HAP-1 (cell line): Measurements from ENCODE around the gene GRN.

ENCODE experiments used
- DNase-seq, 2 experiments: peaks; one replicate each; pipeline ENCODE4 v3.0.0-alpha.2; 2016 to 2020; ENCODE audit warnings: low spot score in 2 of 2
- H3K27me3 ChIP-seq: fragments of 250-450 bp; sonication (Bioruptor Pico); 2 replicates; pipeline ENCODE4 v1.5.1; 2020; ENCODE audit warnings: low read depth, mild to moderate bottlenecking, moderate library complexity
- H3K36me3 ChIP-seq: fragments of 250-450 bp; sonication (Bioruptor Pico); replicated peaks from 2 replicates; pipeline ENCODE4 v1.5.1; 2020; ENCODE audit warnings: mild to moderate bottlenecking
- H3K4me1 ChIP-seq: fragments of 250-450 bp; sonication (Bioruptor Pico); 2 replicates; pipeline ENCODE4 v1.5.1; 2020; ENCODE audit warnings: mild to moderate bottlenecking
- H3K4me3 ChIP-seq: fragments of 250-450 bp; sonication (Bioruptor Pico); 2 replicates; pipeline ENCODE4 v1.5.1; 2020; ENCODE audit warnings: mild to moderate bottlenecking, moderate library complexity
- H3K9me3 ChIP-seq: fragments of 250-450 bp; sonication (Bioruptor Pico); 2 replicates; pipeline ENCODE4 v1.5.1; 2020; ENCODE audit warnings: mild to moderate bottlenecking, moderate library complexity
- in situ Hi-C: fragments of 300-500 bp; cut with MboI; formaldehyde crosslinking; loops from 3 replicates; pipeline ENCODE4 v1.14.3; 2020; ENCODE audit warnings: low sequenced_read_pairs, inconsistent platforms, mixed read lengths

The GRN gene

DNA sequence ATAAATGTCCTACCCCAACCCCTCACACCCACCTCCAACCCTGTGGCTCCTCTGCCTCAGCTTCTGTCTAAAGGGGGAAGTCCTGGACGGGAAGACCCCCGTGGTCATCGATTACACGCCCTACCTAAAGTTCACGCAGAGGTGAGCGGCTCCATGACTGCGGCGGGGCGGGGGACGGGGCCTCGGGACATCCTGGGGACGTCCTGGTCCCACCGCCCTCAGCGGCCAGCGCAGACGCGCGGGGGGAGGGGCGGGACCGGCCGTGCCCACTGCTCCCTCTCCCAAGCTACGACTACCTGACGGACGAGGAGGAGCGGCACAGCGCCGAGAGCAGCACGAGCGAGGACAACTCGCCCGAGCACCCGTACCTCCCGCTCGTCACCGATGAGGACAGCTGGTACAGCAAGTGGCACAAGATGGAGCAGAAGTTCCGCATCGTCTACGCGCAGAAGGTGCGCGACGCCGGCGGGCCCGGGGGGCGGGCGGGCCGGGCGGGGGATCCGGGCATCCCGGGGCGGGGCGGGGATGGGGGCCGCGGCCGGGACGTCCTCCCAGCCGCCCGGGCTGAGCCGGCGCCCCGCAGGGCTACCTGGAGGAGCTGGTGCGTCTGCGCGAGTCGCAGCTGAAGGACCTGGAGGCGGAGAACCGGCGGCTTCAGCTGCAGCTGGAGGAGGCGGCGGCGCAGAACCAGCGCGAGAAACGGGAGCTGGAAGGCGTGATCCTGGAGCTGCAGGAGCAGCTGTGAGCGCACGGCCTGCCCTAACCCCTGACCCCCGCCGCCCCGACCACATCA, 30.0 kb upstream of the GRN start:
- H3K4me1 ChIP-seq: 0 out of 2 replicates have a peak, but pooled peaks cover 2% of the 10 kb centered on the region
- peak; percentile 17 to 73 for DNase-seq
- peak overlapping the region; percentile 25 for H3K4me3 ChIP-seq
- peaks cover 7% of the 10 kb centered on the region for H3K36me3 ChIP-seq
- peaks cover 21% of the 10 kb centered on the region for H3K27me3 ChIP-seq
- H3K9me3 ChIP-seq: no peaks in the 10 kb centered on the region
- in situ Hi-C loops: no loop called here

DNA sequence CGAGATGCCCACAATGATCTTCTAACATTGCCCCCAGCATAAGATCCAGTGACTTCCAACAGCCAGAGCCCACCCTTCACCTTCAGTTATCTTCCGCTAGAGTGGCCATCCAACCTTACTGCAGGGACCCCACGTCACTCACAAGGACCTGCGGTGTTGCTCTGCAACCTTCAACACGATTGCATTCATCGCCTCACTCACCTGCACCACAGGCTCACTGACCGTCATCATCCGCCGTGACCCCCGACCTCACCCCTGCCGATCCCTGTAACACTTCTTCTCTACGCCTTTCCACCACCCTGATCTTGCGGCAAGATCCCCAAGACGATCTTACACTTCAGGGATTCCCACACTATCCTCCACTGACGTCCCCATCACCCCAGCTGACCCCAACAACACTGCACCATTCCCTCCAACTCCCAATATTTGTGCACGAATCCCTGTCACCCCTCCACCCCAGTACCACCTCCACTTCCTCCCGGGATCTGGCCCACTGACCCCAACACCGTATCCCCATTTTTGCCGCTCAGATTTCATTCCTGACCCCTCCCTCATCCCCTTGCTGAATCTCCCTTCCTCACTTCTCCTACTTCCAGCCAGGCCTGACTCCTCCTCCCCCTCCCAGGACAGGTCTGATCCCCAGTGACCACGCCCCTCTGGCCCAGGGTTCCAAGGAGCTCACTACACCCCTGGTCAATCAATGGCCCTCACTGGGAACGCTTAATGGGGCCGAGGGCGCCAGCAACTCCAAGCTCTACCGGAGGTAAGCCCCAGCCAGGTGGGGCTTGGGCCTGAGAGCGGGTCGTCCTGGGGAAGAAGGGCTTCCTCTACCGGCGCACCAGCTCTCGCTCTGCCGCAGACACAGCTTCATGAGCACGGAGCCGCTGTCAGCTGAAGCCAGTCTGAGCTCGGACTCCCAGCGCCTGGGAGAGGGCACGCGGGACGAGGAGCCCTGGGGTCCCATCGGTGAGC, 29.1 kb upstream of the GRN start:
- peak overlapping the region; percentile 25 for H3K4me3 ChIP-seq
- 0 out of 2 replicates have a peak, but pooled peaks cover 2% of the 10 kb centered on the region for H3K4me1 ChIP-seq

DNA sequence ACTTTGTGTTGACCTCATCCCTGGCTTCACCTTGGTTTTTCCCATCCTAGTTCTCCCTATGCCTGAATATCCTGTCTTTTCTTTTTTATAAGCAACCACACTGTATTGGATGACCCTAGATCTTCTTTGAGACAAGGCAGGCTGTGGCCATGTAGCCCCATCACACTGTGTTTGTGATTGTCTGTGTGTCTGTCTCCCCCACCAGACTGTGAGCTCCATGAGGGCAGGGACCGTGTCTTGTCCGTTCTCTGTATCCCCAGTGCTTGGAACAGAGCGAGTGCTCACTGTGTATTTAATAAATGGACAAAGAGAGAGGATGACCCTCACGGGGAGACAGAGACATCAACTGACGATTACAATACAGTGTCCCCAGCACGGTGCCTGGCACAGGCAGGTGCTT, 27.6 kb upstream of the GRN start:
- Histone ChIP-seq H3K9me3 (no peaks in the 10 kb centered on the region), H3K4me1 (0 out of 2 replicates have a peak, but pooled peaks cover 2% of the 10 kb centered on the region), H3K27me3 (peaks cover 21% of the 10 kb centered on the region), H3K4me3 (no peak overlapping the region), H3K36me3 (peaks cover 32% of the 10 kb centered on the region)
- DNase-seq: no peak
- in situ Hi-C loops: no loop called here

More for the DNA sequence above, 29.1 kb upstream of the GRN start:
- H3K27me3 ChIP-seq: peaks cover 21% of the 10 kb centered on the region
- no peaks in the 10 kb centered on the region for H3K9me3 ChIP-seq
- peak in 1 of 2 experiments; percentile 76 for DNase-seq
- peaks cover 17% of the 10 kb centered on the region for H3K36me3 ChIP-seq
- in situ Hi-C loops: no loop called here

DNA sequence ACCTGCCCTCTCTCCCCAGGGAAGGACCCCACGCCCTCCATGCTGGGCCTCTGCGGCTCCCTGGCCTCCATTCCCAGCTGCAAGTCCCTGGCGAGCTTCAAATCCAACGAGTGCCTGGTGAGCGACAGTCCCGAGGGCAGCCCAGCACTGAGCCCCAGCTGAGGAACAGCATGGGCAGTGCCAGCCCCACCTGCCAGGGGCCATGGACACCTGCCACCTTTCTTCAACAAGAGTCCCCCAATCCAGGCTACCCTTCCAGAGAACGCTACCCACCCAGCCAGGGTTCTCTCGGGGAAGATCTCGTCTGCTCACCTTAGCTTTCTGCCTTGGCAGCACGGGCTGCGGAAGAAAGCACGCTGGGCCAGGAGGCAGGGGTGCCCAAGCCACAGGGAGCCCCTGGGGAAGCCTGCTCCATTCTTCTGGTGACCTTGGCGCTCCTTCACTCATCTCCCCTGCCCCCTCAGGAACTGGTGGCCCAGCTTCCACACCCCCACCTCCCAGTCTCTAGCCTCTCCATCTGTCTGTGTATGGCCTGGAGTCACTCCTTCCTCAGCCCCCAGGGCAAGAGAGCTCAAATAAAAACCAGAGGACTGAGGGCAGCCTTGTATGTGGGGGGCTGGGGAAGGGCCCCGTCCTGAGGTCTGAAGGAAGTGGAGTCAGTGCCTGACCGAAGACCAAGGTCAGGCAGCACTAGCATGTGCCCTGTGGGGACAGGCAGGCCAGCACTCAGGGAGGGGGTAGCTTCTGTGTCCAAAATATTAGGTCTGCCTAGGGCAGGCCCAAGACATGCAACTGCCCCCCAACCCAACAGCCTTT, 26.8 kb upstream of the GRN start:
- in situ Hi-C loops: no loop called here
- H3K27me3 ChIP-seq: peaks cover 21% of the 10 kb centered on the region
- 0 out of 2 replicates have a peak, but pooled peaks cover 2% of the 10 kb centered on the region for H3K4me1 ChIP-seq
- DNase-seq: no peak
- H3K4me3 ChIP-seq: no peak overlapping the region
- H3K36me3 ChIP-seq: peaks cover 35% of the 10 kb centered on the region
- H3K9me3 ChIP-seq: no peaks in the 10 kb centered on the region

DNA sequence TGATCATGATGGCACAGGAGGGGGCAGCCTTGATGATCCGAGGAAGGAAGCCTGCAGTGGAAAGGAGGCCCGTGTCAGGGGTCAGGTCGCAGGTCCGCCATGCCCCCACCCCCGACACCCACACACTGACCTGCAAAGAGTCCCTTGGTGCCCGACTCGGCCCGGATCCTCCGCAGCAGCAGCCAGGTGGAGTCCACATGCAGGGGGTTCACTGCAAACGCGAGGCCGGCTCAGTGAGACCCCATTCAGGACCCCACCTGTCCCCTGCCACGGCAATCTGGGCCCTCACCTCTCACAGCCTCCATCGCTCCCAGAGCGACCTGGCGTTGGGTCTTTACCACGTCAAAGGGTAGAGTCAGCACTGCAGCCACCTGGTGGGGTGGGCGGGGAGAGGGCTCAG, 25.0 kb upstream of the GRN start:
- DNase-seq: no peak
- in situ Hi-C loops: no loop called here
- Histone ChIP-seq H3K9me3 (no peaks in the 10 kb centered on the region), H3K4me1 (peaks cover 5% of the 10 kb centered on the region; the same call in 1 of the 2 replicates), H3K36me3 (peaks cover 39% of the 10 kb centered on the region), H3K27me3 (peaks cover 10% of the 10 kb centered on the region), H3K4me3 (no peak overlapping the region)

DNA sequence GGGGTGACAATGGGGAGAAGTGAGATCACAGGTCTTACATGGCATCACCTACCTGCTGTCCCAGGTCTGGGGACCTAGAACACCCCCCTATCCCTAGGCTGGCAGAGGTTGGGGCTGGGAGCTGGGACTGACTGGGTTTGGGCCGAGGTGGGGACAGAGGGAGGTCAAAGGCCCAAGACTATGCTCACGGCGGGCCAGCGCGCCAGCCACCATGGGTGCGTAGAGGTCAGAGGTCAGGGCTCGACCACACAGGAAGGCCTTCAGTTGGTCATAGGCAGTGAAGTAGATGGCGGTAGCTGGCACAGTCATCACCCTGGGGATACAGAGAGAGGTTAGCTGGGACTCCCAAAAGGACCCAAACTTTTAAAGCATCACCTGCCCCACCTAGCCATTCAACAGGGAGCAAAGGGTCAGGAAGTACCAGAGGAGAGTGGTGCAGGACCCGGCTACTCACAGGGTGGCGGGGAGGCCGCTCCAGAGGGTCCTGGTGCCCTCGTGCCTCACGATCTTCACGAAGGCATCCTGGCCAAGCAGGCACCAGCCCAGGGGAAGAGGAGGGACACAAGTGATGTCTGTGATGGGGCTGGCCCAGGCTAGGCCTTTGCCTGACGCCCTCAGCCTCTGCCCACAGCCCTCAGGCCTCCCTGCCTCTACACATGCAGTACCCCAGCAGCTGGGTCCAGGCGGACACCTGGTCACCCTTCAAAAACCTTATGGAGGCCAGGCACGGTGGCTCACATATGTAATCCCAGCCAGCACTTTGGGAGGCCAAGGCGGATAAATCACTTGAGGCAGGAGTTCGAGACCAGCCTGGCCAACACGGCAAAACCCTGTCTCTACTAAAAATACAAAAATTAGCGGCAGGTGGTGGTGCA, 23.6 kb upstream of the GRN start:
- H3K4me3 ChIP-seq: no peak overlapping the region
- H3K36me3 ChIP-seq: peaks cover 39% of the 10 kb centered on the region
- H3K27me3 ChIP-seq: no peaks in the 10 kb centered on the region; the same call in 1 of the 2 replicates
- peaks cover 11% of the 10 kb centered on the region for H3K4me1 ChIP-seq
- H3K9me3 ChIP-seq: no peaks in the 10 kb centered on the region
- DNase-seq: no peak
- in situ Hi-C loops: no loop called here

DNA sequence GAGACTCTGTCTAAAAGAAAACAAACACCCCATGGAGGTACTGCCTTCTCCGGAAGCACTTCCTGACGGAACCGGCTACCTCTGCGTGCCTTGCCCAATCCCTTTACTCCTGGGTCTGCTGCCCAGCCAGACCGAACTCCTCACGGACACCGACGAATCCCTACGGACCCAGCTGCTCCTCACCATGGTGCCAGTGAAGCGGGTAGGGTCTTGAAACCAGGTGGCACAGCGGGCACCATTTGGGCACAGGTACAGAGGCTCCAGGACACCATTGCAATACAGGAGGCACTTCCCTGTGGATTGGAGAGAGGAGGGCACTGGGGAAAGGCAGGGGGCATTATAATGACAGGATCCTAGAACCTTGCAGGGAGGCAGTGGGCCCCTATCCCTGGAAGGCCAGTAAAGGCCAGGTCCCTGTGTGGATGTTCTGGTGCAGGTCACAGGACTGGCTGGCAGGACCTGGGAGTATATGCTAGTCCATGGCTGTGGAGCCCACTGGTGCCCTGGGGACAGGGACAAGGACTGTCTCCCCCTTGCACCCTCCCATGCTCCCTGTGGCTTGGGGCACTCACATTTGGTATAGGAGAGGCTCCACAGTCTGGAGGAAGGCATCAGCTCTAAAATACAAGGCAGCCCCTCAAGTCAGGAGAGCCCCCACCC, 22.7 kb upstream of the GRN start:
- H3K36me3 ChIP-seq: peaks cover 39% of the 10 kb centered on the region
- H3K4me3 ChIP-seq: no peak overlapping the region
- no peak for DNase-seq
- no peaks in the 10 kb centered on the region; the same call in 1 of the 2 replicates for H3K27me3 ChIP-seq
- peaks cover 13% of the 10 kb centered on the region for H3K4me1 ChIP-seq
- no peaks in the 10 kb centered on the region; the same call in 1 of the 2 replicates for H3K9me3 ChIP-seq
- in situ Hi-C loops: no loop called here

DNA sequence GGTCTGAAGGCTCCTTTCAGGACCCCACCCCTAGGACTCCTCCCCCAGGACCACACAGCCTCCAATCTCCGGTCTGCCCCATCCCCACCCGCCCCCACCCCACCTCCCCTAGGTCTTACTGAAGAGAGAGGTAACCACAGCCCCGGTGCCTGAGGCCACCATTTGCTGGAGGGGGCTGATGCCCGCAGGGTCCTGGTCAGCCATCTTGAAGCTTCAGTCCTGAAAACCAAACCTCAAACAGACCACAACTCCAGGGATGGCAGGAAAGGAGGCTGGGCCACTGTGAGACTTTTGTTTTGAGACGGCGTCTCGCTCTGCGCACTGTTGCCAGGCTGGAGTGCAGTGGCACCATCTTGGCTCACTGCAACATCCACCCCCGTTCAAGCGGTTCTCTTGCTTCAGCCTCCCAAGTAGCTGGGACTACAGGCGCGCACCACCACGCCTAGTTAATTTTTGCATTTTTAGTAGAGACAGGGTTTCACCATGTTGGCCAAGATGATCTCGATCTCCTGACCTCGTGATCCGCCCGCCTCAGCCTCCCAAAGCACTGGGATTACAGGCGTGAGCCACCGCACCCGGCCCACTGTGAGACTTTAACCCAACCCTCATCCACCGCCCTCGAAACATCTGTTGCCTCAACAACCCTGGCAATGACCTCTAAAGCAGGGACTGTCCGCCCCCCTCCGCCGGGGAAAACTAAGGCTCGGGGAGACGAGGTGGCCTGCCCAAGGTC, 21.6 kb upstream of the GRN start:
- in situ Hi-C loops: no loop called here
- H3K4me3 ChIP-seq: peak overlapping the region; percentile 88
- H3K4me1 ChIP-seq: peaks cover 13% of the 10 kb centered on the region
- H3K27me3 ChIP-seq: no peaks in the 10 kb centered on the region
- no peak for DNase-seq
- peaks cover 39% of the 10 kb centered on the region for H3K36me3 ChIP-seq
- H3K9me3 ChIP-seq: no peaks in the 10 kb centered on the region; the same call in 1 of the 2 replicates

DNA sequence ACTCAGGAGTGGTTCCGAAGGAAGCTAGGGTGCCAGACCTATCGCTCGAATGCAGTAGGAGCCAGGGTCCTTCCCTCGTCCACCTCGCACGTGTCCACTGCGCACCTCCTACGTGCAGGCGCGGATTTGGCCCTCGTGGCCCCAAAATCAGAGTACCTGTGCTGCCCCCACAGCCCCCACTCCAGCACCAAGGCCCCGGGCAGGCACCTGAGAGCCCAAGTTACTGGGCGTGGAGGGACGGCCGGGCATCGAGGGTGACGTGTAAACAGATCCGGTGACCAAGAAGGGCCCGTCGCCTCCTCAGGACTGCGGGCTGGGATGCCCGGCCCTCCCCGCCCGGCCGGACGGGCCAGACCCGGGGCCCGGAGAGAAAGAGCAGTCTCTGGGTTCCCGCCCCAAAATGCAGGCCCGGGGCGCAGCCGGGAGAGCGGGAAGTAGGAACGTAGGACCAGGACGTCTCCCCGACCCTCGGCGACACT, 21.0 kb upstream of the GRN start:
- Histone ChIP-seq H3K4me3 (peak overlapping the region; percentile 88), H3K27me3 (no peaks in the 10 kb centered on the region), H3K4me1 (peaks cover 13% of the 10 kb centered on the region), H3K9me3 (no peaks in the 10 kb centered on the region; the same call in 1 of the 2 replicates), H3K36me3 (peaks cover 39% of the 10 kb centered on the region)
- in situ Hi-C loops: no loop called here
- DNase-seq: no peak

DNA sequence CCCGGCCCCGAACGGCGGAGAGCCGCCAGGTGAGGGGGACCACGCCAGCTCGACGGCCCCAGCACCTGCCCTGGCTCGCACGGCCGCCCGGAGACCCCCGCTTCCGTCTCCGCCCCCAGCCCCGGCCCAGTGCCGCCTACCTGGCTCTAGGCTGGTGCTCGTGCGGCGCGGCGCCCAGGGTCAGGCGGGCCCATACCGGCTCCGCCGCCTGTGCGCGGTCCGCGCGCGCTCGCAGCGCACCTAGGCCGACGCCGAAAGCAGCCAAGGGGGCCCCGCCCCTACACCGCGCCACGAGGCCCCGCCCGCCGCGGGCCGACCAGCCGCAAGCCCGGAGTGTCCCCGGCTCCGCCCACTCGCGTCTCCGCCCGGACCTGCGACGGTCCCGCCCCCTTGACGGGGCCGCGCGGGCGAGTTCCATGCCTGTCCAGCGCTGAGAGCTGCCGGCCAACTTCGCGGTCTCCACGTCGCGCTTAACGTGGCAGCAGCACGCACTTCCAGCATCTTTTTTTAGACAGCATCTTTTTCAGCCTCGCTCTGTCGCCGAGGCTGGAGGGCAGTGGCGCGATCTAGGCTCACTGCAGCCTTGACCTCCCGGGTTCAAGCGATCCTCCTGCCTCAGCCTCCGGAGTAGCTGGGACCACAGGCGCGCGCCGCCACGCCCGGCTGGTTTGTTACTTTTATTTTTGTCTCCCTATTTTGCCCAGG, 20.4 kb upstream of the GRN start, which contains the start of gene SLC25A39:
Gene SLC25A39 (minus strand): TSS at position 253 of the 705 bp plus-strand sequence. CDS start 1,261 bp downstream, outside the sequence.
- H3K4me1 ChIP-seq: peaks cover 13% of the 10 kb centered on the region
- H3K27me3 ChIP-seq: no peaks in the 10 kb centered on the region
- in situ Hi-C loops: loop anchor here (5.0 kb wide), 1 partner anchor 112 kb away; no protein-coding TSS in a partner anchor
- no peaks in the 10 kb centered on the region; the same call in 1 of the 2 replicates for H3K9me3 ChIP-seq
- H3K36me3 ChIP-seq: peaks cover 35% of the 10 kb centered on the region
- DNase-seq: peak; percentile 84 to 96
- peak within 1 kb of the TSS; percentile 88 for H3K4me3 ChIP-seq
